ENCODE results near the gene CXCR5.

- TF ChIP-seq POLR2AphosphoS5 (IDR thresholded peaks at IDR 0.05) (no peak), CTCF (IDR thresholded peaks at IDR 0.05) (no peak)
Measured at GRCh38 chr11:118923721-118924587, 40.3 kb downstream of the CXCR5 start.

Measured in esophagus muscularis mucosa (tissue), 3 donors.